ENCODE measurements around the gene GRM6.

The GRM6 gene

GRCh38 chr5:178994580-178995340 lies at the start of gene GRM6:
GRM6 (minus strand) TSS chr5:178995320; CDS start chr5:178994944, 376 bp downstream.
- Histone ChIP-seq H3K27me3 (replicated peaks) (peaks cover 17% of the 10 kb centered on the region), H3K36me3 (replicated peaks) (no peaks in the 10 kb centered on the region), H3K4me3 (ENCODE audit: low read depth, low read length) (no peak within 1 kb of the TSS), H3K27ac (no peak within 1 kb of the TSS)
- DNase-seq, result no peak
- in situ Hi-C loops (cut with HindIII; ENCODE audit: low pct_ligation_motif_present, low sequenced_read_pairs), result no loop called here
- TF ChIP-seq, protein P1, sequence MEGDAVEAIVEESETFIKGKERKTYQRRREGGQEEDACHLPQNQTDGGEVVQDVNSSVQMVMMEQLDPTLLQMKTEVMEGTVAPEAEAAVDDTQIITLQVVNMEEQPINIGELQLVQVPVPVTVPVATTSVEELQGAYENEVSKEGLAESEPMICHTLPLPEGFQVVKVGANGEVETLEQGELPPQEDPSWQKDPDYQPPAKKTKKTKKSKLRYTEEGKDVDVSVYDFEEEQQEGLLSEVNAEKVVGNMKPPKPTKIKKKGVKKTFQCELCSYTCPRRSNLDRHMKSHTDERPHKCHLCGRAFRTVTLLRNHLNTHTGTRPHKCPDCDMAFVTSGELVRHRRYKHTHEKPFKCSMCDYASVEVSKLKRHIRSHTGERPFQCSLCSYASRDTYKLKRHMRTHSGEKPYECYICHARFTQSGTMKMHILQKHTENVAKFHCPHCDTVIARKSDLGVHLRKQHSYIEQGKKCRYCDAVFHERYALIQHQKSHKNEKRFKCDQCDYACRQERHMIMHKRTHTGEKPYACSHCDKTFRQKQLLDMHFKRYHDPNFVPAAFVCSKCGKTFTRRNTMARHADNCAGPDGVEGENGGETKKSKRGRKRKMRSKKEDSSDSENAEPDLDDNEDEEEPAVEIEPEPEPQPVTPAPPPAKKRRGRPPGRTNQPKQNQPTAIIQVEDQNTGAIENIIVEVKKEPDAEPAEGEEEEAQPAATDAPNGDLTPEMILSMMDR (IDR thresholded peaks at IDR 0.05; ENCODE audit: low read depth, low read length, missing control alignments), result no peak

- TF ChIP-seq, protein P1 (IDR thresholded peaks at IDR 0.05; ENCODE audit: low read depth, low read length, missing control alignments), result no peak
- no peak overlapping the region for H3K4me3 ChIP-seq (ENCODE audit: low read depth, low read length)
- DNase-seq, result no peak
- no peaks in the 10 kb centered on the region for H3K27me3 ChIP-seq (replicated peaks)
- no peak overlapping the region for H3K27ac ChIP-seq
- no peaks in the 10 kb centered on the region for H3K36me3 ChIP-seq (replicated peaks)
- in situ Hi-C loops (cut with HindIII; ENCODE audit: low pct_ligation_motif_present, low sequenced_read_pairs), result no loop called here
Measured at GRCh38 chr5:179044765-179045164, 49.6 kb upstream of the GRM6 start.

GRCh38 chr5:179033004-179033580 lies 38.0 kb upstream of the GRM6 start:
- TF ChIP-seq, protein P1 (IDR thresholded peaks at IDR 0.05; ENCODE audit: low read depth, low read length, missing control alignments), result no peak
- DNase-seq, result no peak
- H3K27me3 ChIP-seq (replicated peaks), result no peaks in the 10 kb centered on the region
- no peak overlapping the region for H3K27ac ChIP-seq
- H3K36me3 ChIP-seq (replicated peaks), result peaks cover 26% of the 10 kb centered on the region
- in situ Hi-C loops (cut with HindIII; ENCODE audit: low pct_ligation_motif_present, low sequenced_read_pairs), result no loop called here
- H3K4me3 ChIP-seq (ENCODE audit: low read depth, low read length), result no peak overlapping the region

DNA sequence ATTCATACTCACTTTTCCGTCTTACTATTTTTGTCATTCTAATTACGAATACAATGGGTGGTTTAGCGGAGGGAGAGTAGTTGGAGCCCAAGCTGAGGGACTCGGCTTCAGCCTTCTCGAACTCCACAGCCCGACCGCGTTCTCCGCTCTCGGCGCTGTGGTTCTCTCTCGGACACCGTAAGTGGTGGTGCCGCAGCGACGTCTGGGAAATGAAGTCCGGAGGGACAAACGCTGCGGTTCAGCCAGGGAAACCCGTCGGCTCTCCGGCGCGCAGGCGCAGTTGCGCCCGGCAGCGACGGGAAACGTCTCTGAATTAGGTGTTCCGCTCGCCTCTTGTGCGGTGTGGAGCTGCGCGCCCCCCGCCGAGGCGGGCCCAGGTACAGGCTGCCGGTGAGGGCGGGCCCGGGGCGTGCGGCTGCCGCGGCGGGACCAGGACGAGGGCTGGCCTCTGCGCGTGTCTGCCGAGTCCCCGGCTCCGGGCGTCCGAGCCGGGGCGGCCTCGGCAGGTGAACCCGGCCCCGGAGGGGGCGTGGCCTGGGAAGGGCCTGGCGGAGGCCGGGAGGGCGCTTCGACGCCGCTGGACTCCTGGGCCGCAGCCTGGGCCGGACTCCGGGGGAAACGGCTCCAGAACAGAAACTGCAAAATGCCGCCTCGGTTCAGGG lies 28.5 kb upstream of the GRM6 start, which contains the start of gene ZNF879:
Gene ZNF879, plus strand, starts transcription at position 277 of the 662 bp plus-strand sequence. CDS start 1,201 bp downstream, outside the sequence.
- Histone ChIP-seq H3K27ac (peak within 1 kb of the TSS; percentile 46), H3K4me3 (ENCODE audit: low read depth, low read length) (peak within 1 kb of the TSS; percentile 59), H3K36me3 (replicated peaks) (no peaks in the 10 kb centered on the region), H3K27me3 (replicated peaks) (no peaks in the 10 kb centered on the region)
- in situ Hi-C loops (cut with HindIII; ENCODE audit: low pct_ligation_motif_present, low sequenced_read_pairs), result no loop called here
- TF ChIP-seq, protein P1 (IDR thresholded peaks at IDR 0.05; ENCODE audit: low read depth, low read length, missing control alignments), result no peak
- peak; percentile 94 for DNase-seq

GRCh38 chr5:179008667-179009066 lies 13.5 kb upstream of the GRM6 start:
- DNase-seq, result no peak
- Histone ChIP-seq H3K36me3 (replicated peaks) (no peaks in the 10 kb centered on the region), H3K27ac (no peak overlapping the region), H3K27me3 (replicated peaks) (no peaks in the 10 kb centered on the region), H3K4me3 (ENCODE audit: low read depth, low read length) (no peak overlapping the region)
- in situ Hi-C loops (cut with HindIII; ENCODE audit: low pct_ligation_motif_present, low sequenced_read_pairs), result no loop called here
- TF ChIP-seq, protein P1 (IDR thresholded peaks at IDR 0.05; ENCODE audit: low read depth, low read length, missing control alignments), result no peak
